ENCODE measurements around the gene C2orf92. TPM values are rescaled to one million over a fixed set of nuclear protein-coding genes. Genes with fewer than 3 reads are reported as not detected.

Gene C2orf92
- total RNA-seq, 2 experiments from 2014 or later, result 5.9 to 11.2 TPM

- H3K4me2 ChIP-seq (ENCODE audit: low read length), result peak within 1 kb of the TSS; percentile 73
- peak within 1 kb of the TSS; percentile 69 for H3K4me3 ChIP-seq (ENCODE audit: low read depth, low read length, poor library complexity, severe bottlenecking)
- peak within 1 kb of the TSS; percentile 20 for H3K27ac ChIP-seq (ENCODE audit: low read depth, low read length, poor library complexity, severe bottlenecking)
- BruUV-seq (replicated peaks), result no TSS peak
- H3K9me2 ChIP-seq (ENCODE audit: insufficient read depth, low read length), result no peaks in the 10 kb centered on the region
- CTCF ChIA-PET (ENCODE audit: unreplicated experiment), result interaction anchor here (0.6 kb wide), 1 partner anchor 23 kb away, joined by 3 read pairs; no protein-coding TSS in a partner anchor
- H3K9me3 ChIP-seq (ENCODE audit: low read length), result no peaks in the 10 kb centered on the region
- peak within 1 kb of the TSS; percentile 92 for H2AFZ ChIP-seq (ENCODE audit: low read length)
- TF ChIP-seq CTCF (conservative IDR thresholded peaks at IDR 0.05; ENCODE audit: low read length), result no peak
- no peak for TF ChIP-seq EZH2phosphoT487 (IDR thresholded peaks at IDR 0.05; ENCODE audit: borderline replicate concordance, low read depth, low read length)
- no peaks in the 10 kb centered on the region for H3K36me3 ChIP-seq (ENCODE audit: insufficient read depth, low read length)
- H3K4me1 ChIP-seq (ENCODE audit: insufficient read depth, low read length, poor library complexity, severe bottlenecking), result peaks cover 34% of the 10 kb centered on the region
- POLR2A ChIA-PET, result interaction anchor here (0.5 to 2.3 kb wide), 2 partner anchors 28 to 33 kb away, joined by 3 to 5 read pairs; no protein-coding TSS in a partner anchor
- no peaks in the 10 kb centered on the region for H4K20me1 ChIP-seq (ENCODE audit: insufficient read depth, low read length)
- H3K79me2 ChIP-seq (ENCODE audit: insufficient read depth, low read depth, low read length), result peaks cover 8% of the 10 kb centered on the region; the same call in 1 of the 2 replicates
- intact Hi-C loops (cut with micrococcal nuclease; ENCODE audit: unreplicated experiment), result loop anchor here (5.0 kb wide), 1 partner anchor 674 kb away; no protein-coding TSS in a partner anchor
- DNase-seq (ENCODE audit: low spot score), result peak; percentile 81
These were observed 44.0 kb downstream of the C2orf92 start, which contains the start of gene ZAP70 for GRCh38 chr2:97713296-97714083. ZAP70 (plus strand) TSS chr2:97713576; CDS start chr2:97724037, 10,461 bp downstream.

- POLR2A ChIA-PET, result interaction anchor here (0.6 to 2.3 kb wide), 2 partner anchors 27 to 89 kb away, joined by 4 to 5 read pairs; no protein-coding TSS in a partner anchor
These were observed 44.8 kb downstream of the C2orf92 start for GRCh38 chr2:97714084-97714949.

More at GRCh38 chr2:97714084-97714949, 44.8 kb downstream of the C2orf92 start:
- Histone ChIP-seq H3K79me2 (ENCODE audit: insufficient read depth, low read depth, low read length) (peaks cover 8% of the 10 kb centered on the region; the same call in 1 of the 2 replicates), H3K9me2 (ENCODE audit: insufficient read depth, low read length) (no peaks in the 10 kb centered on the region), H4K20me1 (ENCODE audit: insufficient read depth, low read length) (no peaks in the 10 kb centered on the region), H3K4me2 (ENCODE audit: low read length) (peak overlapping the region; percentile 73), H3K4me3 (ENCODE audit: low read depth, low read length, poor library complexity, severe bottlenecking) (peak overlapping the region; percentile 69), H3K9me3 (ENCODE audit: low read length) (no peaks in the 10 kb centered on the region), H3K4me1 (ENCODE audit: insufficient read depth, low read length, poor library complexity, severe bottlenecking) (peaks cover 42% of the 10 kb centered on the region), H3K27ac (ENCODE audit: low read depth, low read length, poor library complexity, severe bottlenecking) (peak overlapping the region; percentile 20), H3K36me3 (ENCODE audit: insufficient read depth, low read length) (no peaks in the 10 kb centered on the region), H2AFZ (ENCODE audit: low read length) (peak overlapping the region; percentile 92; the same call in 1 of the 2 replicates)
- TF ChIP-seq EZH2phosphoT487 (IDR thresholded peaks at IDR 0.05; ENCODE audit: borderline replicate concordance, low read depth, low read length) (no peak), CTCF (conservative IDR thresholded peaks at IDR 0.05; ENCODE audit: low read length) (no peak)
- intact Hi-C loops (cut with micrococcal nuclease; ENCODE audit: unreplicated experiment), result loop anchor here (5.0 kb wide), 1 partner anchor 673 kb away; no protein-coding TSS in a partner anchor
- TSS peak; percentile 44 for BruUV-seq (replicated peaks)
- DNase-seq (ENCODE audit: low spot score), result peak; percentile 16
- CTCF ChIA-PET (ENCODE audit: unreplicated experiment), result no interaction called here
